HEK293T (cell line): ENCODE data around the gene INS.

ENCODE experiments used
- CTCF ChIA-PET: fragments of 350-600 bp; formaldehyde crosslinking; extraction: SDS; loops from one replicate; lab custom pipeline; 2021; ENCODE audit warnings: antibody characterized with exemption, inconsistent platforms; lab: Yijun Ruan, JAX
- POLR2A ChIA-PET: fragments of 350-600 bp; formaldehyde crosslinking; extraction: SDS; loops from one replicate; lab custom pipeline; 2020; ENCODE audit warnings: antibody characterized with exemption, inconsistent platforms; lab: Yijun Ruan, JAX
- DNase-seq: peaks from one replicate; pipeline ENCODE4 v3.0.0; 2012; ENCODE audit warnings: mixed read lengths; ENCODE audit errors: extremely low spot score
- ARNT ChIP-seq: fragments of 450-650 bp; IDR thresholded peaks from 2 replicates; pipeline ENCODE4 v1.6.1; 2017; ENCODE audit warnings: mild to moderate bottlenecking
- BHLHE40 ChIP-seq: fragments of 450-650 bp; IDR thresholded peaks from 2 replicates; pipeline ENCODE4 v1.6.1; 2016; ENCODE audit warnings: mild to moderate bottlenecking, moderate library complexity, borderline replicate concordance
- CTBP1 ChIP-seq: fragments of 450-650 bp; IDR thresholded peaks from 2 replicates; pipeline ENCODE4 v1.6.1; 2016; ENCODE audit warnings: borderline replicate concordance
- ELF4 ChIP-seq: fragments of 450-650 bp; IDR thresholded peaks from 2 replicates; pipeline ENCODE4 v1.6.1; 2017; ENCODE audit warnings: antibody characterized with exemption
- FOXA1 ChIP-seq: fragments of 450-650 bp; IDR thresholded peaks from 2 replicates; pipeline ENCODE4 v1.6.1; 2016; ENCODE audit warnings: mild to moderate bottlenecking
- FOXK2 ChIP-seq: fragments of 450-650 bp; IDR thresholded peaks from 2 replicates; pipeline ENCODE4 v1.6.1; 2016; ENCODE audit warnings: mild to moderate bottlenecking
- FOXM1 ChIP-seq: fragments of 450-650 bp; IDR thresholded peaks from 2 replicates; pipeline ENCODE4 v1.6.1; 2017; ENCODE audit warnings: mild to moderate bottlenecking, borderline replicate concordance
- HDGF ChIP-seq: fragments of 450-650 bp; IDR thresholded peaks from 2 replicates; pipeline ENCODE4 v1.6.1; 2017; ENCODE audit warnings: antibody characterized with exemption, borderline replicate concordance
- L3MBTL2 ChIP-seq: fragments of 450-650 bp; conservative IDR thresholded peaks from 2 replicates; pipeline ENCODE4 v1.6.1; 2016; ENCODE audit warnings: mild to moderate bottlenecking
- LEF1 ChIP-seq: fragments of 450-650 bp; IDR thresholded peaks from 2 replicates; pipeline ENCODE4 v1.6.1; 2017; ENCODE audit warnings: mild to moderate bottlenecking, borderline replicate concordance
- NFRKB ChIP-seq: fragments of 450-650 bp; IDR thresholded peaks from 2 replicates; pipeline ENCODE4 v1.6.1; 2016; ENCODE audit warnings: mild to moderate bottlenecking, moderate library complexity
- SP1 ChIP-seq: fragments of 450-650 bp; IDR thresholded peaks from 2 replicates; pipeline ENCODE4 v1.6.1; 2017
- SUZ12 ChIP-seq: fragments of 450-650 bp; IDR thresholded peaks from 2 replicates; pipeline ENCODE4 v1.6.1; 2016; ENCODE audit warnings: mild to moderate bottlenecking
- TARDBP ChIP-seq: fragments of 450-650 bp; IDR thresholded peaks from 2 replicates; pipeline ENCODE4 v1.6.1; 2016
- ZNF384 ChIP-seq: fragments of 450-650 bp; IDR thresholded peaks from 2 replicates; pipeline ENCODE4 v1.6.1; 2016
- TF ChIP-seq, protein P1 (sequence below): fragments of 450-650 bp; IDR thresholded peaks from 2 replicates; pipeline ENCODE4 v1.6.1; 2016

Gene INS

DNA sequence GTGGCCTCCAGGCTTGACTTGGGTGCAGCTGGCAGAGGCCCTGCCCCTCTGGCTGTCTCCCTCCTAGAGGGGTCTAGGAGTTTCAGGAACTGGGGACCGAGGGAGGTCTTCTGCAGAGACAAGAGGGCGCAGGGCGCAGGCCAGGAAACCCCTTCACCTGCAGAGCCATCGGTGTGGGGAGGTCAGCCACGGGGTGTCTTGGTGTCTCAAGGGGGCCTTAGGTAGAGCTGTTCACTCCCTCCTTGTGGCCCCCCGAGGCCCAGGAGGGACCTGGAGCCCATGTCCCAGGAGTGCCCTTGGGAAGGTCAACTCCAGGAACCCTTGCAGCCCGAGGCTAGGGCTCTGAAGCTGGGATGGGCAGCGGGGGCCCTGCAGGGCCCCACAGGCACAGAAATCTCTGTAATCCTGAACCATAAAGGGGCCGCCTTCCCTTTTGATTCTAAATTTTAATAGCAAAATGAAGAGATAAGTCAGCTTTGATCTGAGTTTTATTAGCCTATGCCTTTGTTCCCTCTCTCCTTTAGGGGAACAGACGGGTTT, 42.0 kb upstream of the INS start:
- no peak for TF ChIP-seq ZNF384
- TF ChIP-seq HDGF: no peak
- TF ChIP-seq TARDBP: no peak
- no peak for TF ChIP-seq FOXM1
- TF ChIP-seq L3MBTL2: no peak
- TF ChIP-seq CTBP1: no peak
- no peak for TF ChIP-seq SUZ12
- no peak for TF ChIP-seq FOXA1
- no peak for TF ChIP-seq ELF4
- no peak for TF ChIP-seq FOXK2
- TF ChIP-seq, protein P1, sequence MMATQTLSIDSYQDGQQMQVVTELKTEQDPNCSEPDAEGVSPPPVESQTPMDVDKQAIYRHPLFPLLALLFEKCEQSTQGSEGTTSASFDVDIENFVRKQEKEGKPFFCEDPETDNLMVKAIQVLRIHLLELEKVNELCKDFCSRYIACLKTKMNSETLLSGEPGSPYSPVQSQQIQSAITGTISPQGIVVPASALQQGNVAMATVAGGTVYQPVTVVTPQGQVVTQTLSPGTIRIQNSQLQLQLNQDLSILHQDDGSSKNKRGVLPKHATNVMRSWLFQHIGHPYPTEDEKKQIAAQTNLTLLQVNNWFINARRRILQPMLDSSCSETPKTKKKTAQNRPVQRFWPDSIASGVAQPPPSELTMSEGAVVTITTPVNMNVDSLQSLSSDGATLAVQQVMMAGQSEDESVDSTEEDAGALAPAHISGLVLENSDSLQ: no peak
- TF ChIP-seq LEF1: no peak
- no peak for TF ChIP-seq BHLHE40
- TF ChIP-seq SP1: no peak
- TF ChIP-seq NFRKB: no peak
- POLR2A ChIA-PET: no interaction called here
- no peak for DNase-seq
- CTCF ChIA-PET: no interaction called here

DNA sequence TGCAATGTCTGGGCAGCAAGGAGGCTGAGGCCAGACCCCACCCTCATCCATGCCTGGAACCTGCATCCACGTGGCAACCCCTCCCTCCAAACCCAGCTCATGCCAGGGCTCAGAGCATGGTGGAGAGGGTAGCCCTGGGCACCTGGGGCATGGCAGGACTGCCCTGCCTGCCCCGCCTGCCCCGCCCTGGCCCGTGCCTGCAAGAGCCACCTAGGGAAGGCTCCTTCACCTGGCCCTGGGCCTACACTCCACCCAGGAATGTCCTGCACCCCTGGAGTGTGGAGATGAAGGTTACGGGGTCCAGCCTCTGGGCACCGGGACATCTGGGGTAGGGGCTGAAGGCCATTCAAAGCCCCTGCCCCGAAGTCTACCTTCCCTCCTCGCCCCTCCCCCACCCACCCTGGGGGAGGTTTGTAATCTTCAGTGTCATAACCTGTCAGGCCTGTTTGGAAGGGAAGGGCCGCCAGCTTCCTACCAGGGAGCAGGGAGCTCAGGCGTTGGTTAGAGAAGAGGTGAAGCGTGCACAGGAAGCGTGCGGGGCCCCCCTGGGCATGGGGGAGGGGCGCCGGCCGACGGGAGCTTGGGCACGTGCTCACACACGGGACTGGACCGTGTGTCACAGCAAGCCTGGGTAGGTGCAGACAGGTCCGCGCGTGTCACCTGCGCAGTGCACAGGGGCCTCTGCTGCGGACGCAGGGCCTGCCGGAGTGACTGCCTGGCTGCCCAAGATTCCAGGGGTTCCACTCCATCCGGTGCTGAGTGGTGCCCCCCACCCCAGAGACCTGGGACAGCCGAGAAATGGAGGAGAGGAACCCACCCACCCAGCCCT, 41.3 kb upstream of the INS start:
- ChIA-PET CTCF (interaction anchor here (0.5 kb wide), 1 partner anchor 390 kb away, joined by 4 read pairs; no protein-coding TSS in a partner anchor), POLR2A (no interaction called here)
- no peak for DNase-seq
- TF ChIP-seq NFRKB (no peak), FOXA1 (no peak), CTBP1 (no peak), BHLHE40 (no peak), FOXK2 (no peak), ZNF384 (no peak), HDGF (no peak), SUZ12 (no peak), ARNT (no peak), SP1 (no peak), TARDBP (no peak), ELF4 (no peak)
- TF ChIP-seq, protein P1: no peak

DNA sequence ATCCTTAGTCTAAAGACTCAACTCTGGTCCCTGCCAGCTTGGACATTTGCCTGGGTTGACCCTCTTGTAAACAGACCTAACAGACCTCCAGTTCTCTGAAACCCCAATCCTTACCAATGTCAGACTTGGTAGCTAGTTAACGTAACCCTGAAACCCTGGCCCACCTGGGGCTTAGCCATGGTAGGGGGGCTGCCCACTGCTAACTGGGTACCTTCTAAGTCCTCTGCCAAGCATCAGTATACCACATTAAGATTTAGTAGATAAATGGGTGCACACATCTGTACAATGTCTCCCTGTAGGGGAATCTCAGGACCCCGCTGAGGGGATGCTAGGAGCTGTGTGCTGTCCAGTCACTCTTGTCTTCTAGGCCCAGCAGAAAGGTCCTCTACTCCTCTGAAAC, 40.5 kb upstream of the INS start:
- ChIA-PET CTCF (no interaction called here), POLR2A (no interaction called here)
- TF ChIP-seq CTBP1 (no peak), FOXM1 (no peak), SP1 (no peak), ELF4 (no peak), HDGF (no peak), ZNF384 (no peak)
- DNase-seq: no peak

DNA sequence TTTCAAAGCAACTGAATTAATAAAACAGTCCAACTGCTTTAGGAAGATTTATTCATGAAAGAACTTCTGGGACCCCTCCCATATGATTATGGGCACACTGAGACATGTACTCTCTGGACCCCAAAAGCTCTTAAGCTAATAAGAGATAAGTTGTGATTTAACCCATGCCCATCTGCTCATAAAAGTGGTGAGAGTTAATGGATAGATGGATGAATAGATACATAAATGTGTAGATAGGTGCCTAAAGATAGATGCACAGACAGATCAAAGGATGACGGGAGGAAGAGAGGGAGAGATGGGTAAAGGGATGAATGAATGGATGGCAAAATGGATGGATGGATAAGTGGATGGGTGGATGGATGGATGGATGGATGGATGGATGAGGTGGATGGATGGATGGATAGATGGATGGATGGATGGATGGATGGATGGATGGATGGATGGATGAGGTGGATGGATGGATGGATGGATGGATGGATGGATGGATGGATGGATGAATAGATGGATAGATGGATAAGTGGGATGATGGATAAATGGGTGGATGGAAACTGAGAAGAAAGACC, 40.0 kb upstream of the INS start:
- CTCF ChIA-PET: no interaction called here

DNA sequence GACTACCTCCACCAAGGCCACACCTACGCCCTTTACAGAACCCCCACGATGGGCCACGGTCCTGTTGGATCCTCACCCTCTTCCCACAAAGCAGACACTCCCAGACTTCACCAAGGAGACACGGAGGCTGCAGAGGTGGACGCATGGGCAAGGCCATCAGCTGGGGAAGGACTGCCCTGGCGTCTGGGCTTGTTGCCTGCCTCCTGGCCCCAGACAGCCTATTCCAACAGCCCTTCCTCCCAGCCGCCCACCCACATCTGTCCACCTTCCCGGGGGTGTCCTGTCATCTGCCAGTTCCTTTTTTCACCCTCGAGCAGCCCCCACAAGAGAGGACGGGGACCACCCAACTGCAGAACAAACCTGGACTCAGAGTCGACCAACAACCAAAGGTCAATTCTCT, 39.5 kb upstream of the INS start:
- TF ChIP-seq CTBP1: no peak
- no peak for TF ChIP-seq SP1
- no peak for TF ChIP-seq LEF1
- no peak for TF ChIP-seq SUZ12
- no peak for TF ChIP-seq ZNF384
- no peak for TF ChIP-seq NFRKB
- no peak for TF ChIP-seq HDGF
- no peak for TF ChIP-seq FOXK2
- TF ChIP-seq ELF4: no peak
- CTCF ChIA-PET: interaction anchor here (2.0 kb wide), 1 partner anchor 99 kb away, joined by 7 read pairs; no protein-coding TSS in a partner anchor
- no peak for DNase-seq
- POLR2A ChIA-PET: no interaction called here

More for the DNA sequence above, 40.0 kb upstream of the INS start:
- POLR2A ChIA-PET: no interaction called here
- TF ChIP-seq CTBP1 (no peak), SP1 (no peak), BHLHE40 (no peak), FOXK2 (no peak), HDGF (no peak), TARDBP (no peak), ZNF384 (no peak), LEF1 (no peak), FOXM1 (no peak), ELF4 (no peak), ARNT (no peak), L3MBTL2 (no peak), NFRKB (no peak), SUZ12 (no peak), FOXA1 (no peak)
- TF ChIP-seq, protein P1: no peak
- no peak for DNase-seq
